Mucosa of stomach (tissue), 1 donor: Measurements from ENCODE around the gene ANKRD60.

ENCODE experiments used
- H3K27me3 ChIP-seq: one replicate; pipeline ENCODE4 v1.7.0; 2013; ENCODE audit warnings: mild to moderate bottlenecking, low read length; ENCODE audit not compliant: control insufficient read depth, insufficient read depth
- H3K36me3 ChIP-seq: one replicate; pipeline ENCODE4 v1.7.0; 2013; ENCODE audit warnings: low read length; ENCODE audit not compliant: control insufficient read depth, insufficient read depth
- H3K4me1 ChIP-seq: one replicate; pipeline ENCODE4 v1.7.0; 2013; ENCODE audit warnings: mild to moderate bottlenecking, low read length; ENCODE audit not compliant: control insufficient read depth, insufficient read depth
- H3K4me3 ChIP-seq: one replicate; pipeline ENCODE4 v1.7.0; 2013; ENCODE audit warnings: low read length
- H3K9ac ChIP-seq: one replicate; pipeline ENCODE4 v1.7.0; 2013; ENCODE audit warnings: mild to moderate bottlenecking, low read length, moderate library complexity
- H3K9me3 ChIP-seq: one replicate; pipeline ENCODE4 v1.7.0; 2013; ENCODE audit warnings: mild to moderate bottlenecking, low read length, moderate library complexity; ENCODE audit not compliant: control insufficient read depth
- donor health status: Pancreatic carcinoma.

Gene ANKRD60

DNA sequence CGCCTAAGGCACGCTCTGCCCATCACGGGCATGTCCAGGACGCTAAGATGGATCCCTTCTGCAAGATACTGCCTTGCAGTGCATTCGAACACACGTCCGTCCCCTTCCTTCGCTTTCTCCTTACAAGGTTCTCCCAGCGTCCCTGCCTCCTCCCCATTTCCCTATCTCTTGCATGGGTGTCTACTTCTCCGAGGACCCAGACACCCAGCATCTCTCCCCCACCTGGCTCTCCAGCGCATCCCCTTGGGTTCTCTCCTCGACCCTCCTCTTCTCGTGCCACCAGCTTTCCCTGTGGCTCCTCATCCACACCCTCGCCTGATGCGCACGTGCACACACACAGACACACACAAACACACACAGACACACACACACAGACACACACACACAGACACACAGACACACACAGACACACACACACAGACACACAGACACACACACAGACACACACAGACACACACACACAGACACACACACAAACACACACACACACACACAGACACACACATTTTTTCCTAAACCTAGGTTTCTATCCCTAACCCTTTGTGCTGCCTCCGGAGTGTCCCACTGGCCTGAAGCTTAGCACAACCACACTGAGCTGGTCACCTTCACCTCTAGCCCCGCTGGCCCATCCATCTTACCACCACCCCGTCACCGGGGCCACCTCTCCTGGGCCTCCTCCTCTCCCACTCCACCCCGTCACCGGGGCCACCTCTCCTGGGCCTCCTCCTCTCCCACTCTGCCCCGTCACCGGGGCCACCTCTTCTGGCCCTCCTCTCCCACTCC, 31.9 kb downstream of the ANKRD60 start:
- Histone ChIP-seq H3K36me3 (no peaks in the 10 kb centered on the region), H3K4me1 (no peaks in the 10 kb centered on the region), H3K9me3 (no peaks in the 10 kb centered on the region), H3K9ac (no peak overlapping the region), H3K27me3 (no peaks in the 10 kb centered on the region), H3K4me3 (no peak overlapping the region)

DNA sequence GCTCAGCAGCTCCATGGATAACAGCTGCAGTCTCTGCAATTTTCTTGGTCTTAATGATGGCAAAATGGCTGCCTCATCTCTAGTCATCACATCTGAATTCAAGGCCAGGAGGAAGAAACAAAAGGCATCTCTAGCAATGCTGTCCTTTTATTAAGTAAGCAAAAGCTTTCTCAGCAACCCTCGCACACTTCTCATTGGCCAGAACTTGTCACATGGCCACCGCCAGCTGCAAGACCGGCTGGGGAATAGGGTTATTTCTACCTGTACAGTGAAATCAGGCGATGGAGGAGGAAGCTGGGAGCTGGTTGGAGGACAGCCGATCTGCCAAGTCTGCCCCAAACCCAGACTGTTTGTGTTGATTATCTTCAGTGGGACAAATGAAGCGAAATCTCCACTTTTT, 33.4 kb downstream of the ANKRD60 start:
- no peak overlapping the region for H3K4me3 ChIP-seq
- H3K9me3 ChIP-seq = no peaks in the 10 kb centered on the region
- no peak overlapping the region for H3K9ac ChIP-seq
- no peaks in the 10 kb centered on the region for H3K36me3 ChIP-seq
- no peaks in the 10 kb centered on the region for H3K4me1 ChIP-seq
- no peaks in the 10 kb centered on the region for H3K27me3 ChIP-seq

DNA sequence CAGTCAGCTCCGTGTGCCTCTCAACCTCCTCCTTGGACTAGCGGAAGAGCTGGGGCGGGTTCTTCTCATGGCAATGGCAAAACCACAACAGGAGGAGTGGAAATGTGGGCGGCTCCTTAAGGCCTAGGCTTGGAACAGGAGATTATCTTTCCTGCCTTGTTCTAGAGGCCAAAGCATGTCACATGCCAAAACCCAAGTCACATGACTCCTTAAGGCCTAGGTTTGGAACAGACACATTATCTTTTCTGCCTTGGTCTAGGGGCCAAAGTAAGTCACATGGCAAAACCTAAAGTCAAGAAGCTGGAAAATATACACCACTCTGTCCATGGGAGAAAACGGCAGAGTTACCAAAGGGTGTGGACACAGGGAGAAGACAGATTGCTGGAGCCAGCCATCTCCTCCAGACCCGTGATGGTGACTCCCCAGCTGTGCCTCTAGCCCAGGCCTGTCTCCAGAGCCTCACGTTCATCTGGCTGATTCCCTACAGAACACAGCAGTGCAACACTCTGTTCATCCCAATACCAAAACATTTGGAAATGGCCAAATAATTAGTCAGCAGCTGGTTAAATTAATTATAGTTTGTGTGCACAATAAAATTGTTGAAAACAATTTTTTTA, 34.2 kb downstream of the ANKRD60 start:
- Histone ChIP-seq H3K9ac (no peak overlapping the region), H3K27me3 (no peaks in the 10 kb centered on the region), H3K4me3 (no peak overlapping the region), H3K9me3 (no peaks in the 10 kb centered on the region), H3K4me1 (no peaks in the 10 kb centered on the region), H3K36me3 (no peaks in the 10 kb centered on the region)

DNA sequence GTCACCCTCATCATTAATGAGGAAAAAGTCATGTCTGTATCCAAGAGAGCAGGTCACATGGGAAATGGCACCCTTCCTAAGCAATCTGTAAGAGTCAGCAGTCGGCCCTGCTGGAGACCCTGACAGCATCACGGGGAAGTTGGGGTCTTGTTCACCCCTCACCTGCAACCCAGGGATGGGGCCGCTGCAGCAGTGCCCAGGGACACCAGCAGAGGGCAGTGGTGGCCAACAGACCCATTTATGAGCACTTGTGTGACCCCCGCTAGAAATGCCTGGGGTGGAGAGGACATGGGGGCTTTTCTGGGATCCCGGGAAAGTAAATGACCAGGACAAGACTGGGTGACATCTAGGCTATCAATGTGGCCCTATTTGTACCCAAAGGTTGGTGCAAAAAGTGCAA, 35.9 kb downstream of the ANKRD60 start:
- Histone ChIP-seq H3K9me3 (no peaks in the 10 kb centered on the region), H3K4me3 (no peak overlapping the region), H3K27me3 (no peaks in the 10 kb centered on the region), H3K36me3 (no peaks in the 10 kb centered on the region), H3K4me1 (no peaks in the 10 kb centered on the region), H3K9ac (no peak overlapping the region)

DNA sequence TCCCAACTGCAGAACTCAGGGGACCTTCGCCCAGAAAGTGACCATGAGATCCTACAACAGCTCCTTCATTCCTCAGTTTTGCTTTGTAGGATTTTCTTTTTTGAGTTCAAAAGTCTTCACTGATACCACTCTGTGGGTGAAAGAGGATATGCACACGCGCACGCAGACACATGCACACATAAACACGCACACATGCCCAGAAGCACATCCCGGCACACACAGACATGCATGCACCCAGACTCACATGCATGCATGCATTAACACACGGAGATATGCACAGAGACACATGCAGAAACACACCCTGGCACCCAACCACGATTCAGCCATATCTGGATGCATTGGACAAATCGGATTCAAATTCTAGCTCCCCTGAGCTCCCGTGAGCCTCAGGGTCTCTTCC, 36.4 kb downstream of the ANKRD60 start:
- Histone ChIP-seq H3K27me3 (no peaks in the 10 kb centered on the region), H3K4me3 (no peak overlapping the region), H3K9me3 (no peaks in the 10 kb centered on the region), H3K4me1 (no peaks in the 10 kb centered on the region), H3K36me3 (no peaks in the 10 kb centered on the region), H3K9ac (no peak overlapping the region)

- H3K9me3 ChIP-seq = no peaks in the 10 kb centered on the region
- H3K36me3 ChIP-seq = no peaks in the 10 kb centered on the region
- H3K9ac ChIP-seq = no peak overlapping the region
- no peak overlapping the region for H3K4me3 ChIP-seq
- H3K4me1 ChIP-seq = no peaks in the 10 kb centered on the region
- no peaks in the 10 kb centered on the region for H3K27me3 ChIP-seq
These were observed 39.9 kb downstream of the ANKRD60 start for GRCh38 chr20:58188527-58188926.

- Histone ChIP-seq H3K9ac (no peak overlapping the region), H3K4me1 (no peaks in the 10 kb centered on the region), H3K4me3 (no peak overlapping the region), H3K9me3 (no peaks in the 10 kb centered on the region), H3K27me3 (peaks cover 2% of the 10 kb centered on the region), H3K36me3 (no peaks in the 10 kb centered on the region)
These were observed 43.5 kb downstream of the ANKRD60 start for GRCh38 chr20:58184984-58185383.

DNA sequence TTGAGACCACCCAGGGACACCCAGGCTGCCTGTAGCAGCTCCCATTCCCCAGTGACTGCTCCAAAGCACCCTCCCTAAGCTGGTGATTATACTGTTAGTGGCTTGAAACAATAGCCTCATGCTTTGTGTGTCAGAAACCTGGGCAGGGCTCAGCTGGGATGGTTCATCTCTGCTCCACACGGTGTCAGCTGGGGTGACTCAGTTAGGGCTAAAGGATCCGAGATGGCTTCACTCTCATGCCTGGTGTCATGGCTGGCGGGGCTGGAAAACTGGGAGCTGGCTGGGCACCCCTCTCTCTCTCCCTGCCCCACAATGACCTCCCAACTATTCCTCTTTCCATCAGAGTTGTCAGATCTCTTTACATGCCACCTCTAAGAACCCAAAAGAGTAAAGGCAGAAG, 44.4 kb downstream of the ANKRD60 start:
- Histone ChIP-seq H3K4me3 (no peak overlapping the region), H3K36me3 (no peaks in the 10 kb centered on the region), H3K9me3 (no peaks in the 10 kb centered on the region), H3K27me3 (peaks cover 9% of the 10 kb centered on the region), H3K4me1 (peaks cover 7% of the 10 kb centered on the region), H3K9ac (no peak overlapping the region)

GRCh38 chr20:58182521-58183140, 45.8 kb downstream of the ANKRD60 start:
- H3K27me3 ChIP-seq = peaks cover 11% of the 10 kb centered on the region
- no peaks in the 10 kb centered on the region for H3K36me3 ChIP-seq
- H3K9ac ChIP-seq = no peak overlapping the region
- peaks cover 7% of the 10 kb centered on the region for H3K4me1 ChIP-seq
- H3K9me3 ChIP-seq = no peaks in the 10 kb centered on the region
- no peak overlapping the region for H3K4me3 ChIP-seq

GRCh38 chr20:58179432-58180099, 48.9 kb downstream of the ANKRD60 start:
- Histone ChIP-seq H3K4me1 (peaks cover 12% of the 10 kb centered on the region), H3K9me3 (no peaks in the 10 kb centered on the region), H3K36me3 (no peaks in the 10 kb centered on the region), H3K9ac (no peak overlapping the region), H3K4me3 (no peak overlapping the region), H3K27me3 (peaks cover 11% of the 10 kb centered on the region)

- Histone ChIP-seq H3K27me3 (peaks cover 11% of the 10 kb centered on the region), H3K36me3 (no peaks in the 10 kb centered on the region), H3K9ac (no peak overlapping the region), H3K4me1 (peaks cover 12% of the 10 kb centered on the region), H3K4me3 (no peak overlapping the region), H3K9me3 (no peaks in the 10 kb centered on the region)
These were observed 49.4 kb downstream of the ANKRD60 start for GRCh38 chr20:58179083-58179431.

DNA sequence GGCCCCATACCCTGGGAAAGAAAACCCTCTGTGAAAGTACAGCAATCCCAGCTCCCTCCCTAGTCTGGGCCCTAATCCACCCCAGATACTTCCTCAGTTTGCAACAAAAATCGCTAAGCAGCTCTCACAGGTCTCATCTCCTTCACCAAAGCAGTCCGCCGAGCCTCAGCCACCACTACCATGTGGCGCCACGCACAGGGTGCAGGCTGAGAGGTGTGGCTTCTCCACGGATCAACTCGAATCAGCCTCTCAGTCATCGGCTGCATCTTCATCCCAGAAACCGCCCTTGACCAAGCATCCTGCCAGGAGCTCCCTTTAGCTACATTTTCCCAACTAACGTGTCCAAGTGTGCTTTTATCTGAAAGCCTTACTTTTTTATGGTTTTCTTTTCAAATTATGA, 50.7 kb downstream of the ANKRD60 start:
- H3K4me1 ChIP-seq = peaks cover 12% of the 10 kb centered on the region
- H3K4me3 ChIP-seq = no peak overlapping the region
- peaks cover 11% of the 10 kb centered on the region for H3K27me3 ChIP-seq
- no peak overlapping the region for H3K9ac ChIP-seq
- no peaks in the 10 kb centered on the region for H3K9me3 ChIP-seq
- no peaks in the 10 kb centered on the region for H3K36me3 ChIP-seq
